Suprapubic skin (tissue), 4 donors: Measurements from ENCODE around the gene PBOV1. TPM values are rescaled to one million over a fixed set of nuclear protein-coding genes. Genes with fewer than 3 reads are reported as not detected.

Experiments
- DNase-seq, 2 donors: peaks; one replicate each; pipeline ENCODE4 v3.0.0-alpha.2; 2019; ENCODE audit warnings: low spot score in 2 of 2
- H3K27ac ChIP-seq: fragments of 200-600 bp; sonication (generic); one replicate; pipeline ENCODE4 v1.5.1; 2019
- H3K27me3 ChIP-seq: fragments of 200-600 bp; sonication (generic); one replicate; pipeline ENCODE4 v1.5.1; 2019
- H3K36me3 ChIP-seq: fragments of 200-600 bp; sonication (generic); one replicate; pipeline ENCODE4 v1.5.1; 2019
- H3K4me1 ChIP-seq: fragments of 200-600 bp; sonication (generic); one replicate; pipeline ENCODE4 v1.5.1; 2019
- H3K4me3 ChIP-seq: fragments of 200-600 bp; sonication (generic); one replicate; pipeline ENCODE4 v1.5.1; 2019; ENCODE audit warnings: mild to moderate bottlenecking
- H3K9me3 ChIP-seq: fragments of 200-600 bp; sonication (generic); one replicate; pipeline ENCODE4 v1.5.1; 2019
- EP300 ChIP-seq: sonication (generic); formaldehyde crosslinking; IDR thresholded peaks from one replicate; pipeline ENCODE4 v1.6.1; 2017; ENCODE audit warnings: antibody characterized with exemption
- POLR2A ChIP-seq, 2 donors: fragments of 450-650 bp; IDR thresholded peaks; one replicate each; pipeline ENCODE4 v1.6.1; 2017; ENCODE audit warnings: antibody characterized with exemption in 2 of 2, mild to moderate bottlenecking in 2 of 2, moderate library complexity in 2 of 2
- POLR2AphosphoS5 ChIP-seq, 3 donors: sonication (generic); formaldehyde crosslinking; IDR thresholded peaks; one replicate each; pipeline ENCODE4 v1.6.1; 2017; ENCODE audit warnings: antibody characterized with exemption in 3 of 3
- WGBS: methylation state at CpG from one replicate; pipeline ENCODE4 v1.1.5; 2018; 5-methylcytosine and 5-hydroxymethylcytosine counted together
- total RNA-seq, 4 donors: library from RNA; depleted of rRNA; stranded (reverse); fragments of >200 nt; gene quantifications; one replicate each; pipeline ENCODE4 v1.1.0, GENCODE V29; 2016
- TF ChIP-seq, protein P1 (sequence below), 2 donors: fragments of 200-600 bp in 1 of 2; fragments of 450-650 bp in 1 of 2; sonication (generic) in 1 of 2; IDR thresholded peaks; one replicate each; pipeline ENCODE4 v1.5.1; 2016 to 2019; ENCODE audit warnings: antibody characterized with exemption in 2 of 2, mild to moderate bottlenecking in 1 of 2, moderate library complexity in 1 of 2

PBOV1 gene
- total RNA-seq = not detected

DNA sequence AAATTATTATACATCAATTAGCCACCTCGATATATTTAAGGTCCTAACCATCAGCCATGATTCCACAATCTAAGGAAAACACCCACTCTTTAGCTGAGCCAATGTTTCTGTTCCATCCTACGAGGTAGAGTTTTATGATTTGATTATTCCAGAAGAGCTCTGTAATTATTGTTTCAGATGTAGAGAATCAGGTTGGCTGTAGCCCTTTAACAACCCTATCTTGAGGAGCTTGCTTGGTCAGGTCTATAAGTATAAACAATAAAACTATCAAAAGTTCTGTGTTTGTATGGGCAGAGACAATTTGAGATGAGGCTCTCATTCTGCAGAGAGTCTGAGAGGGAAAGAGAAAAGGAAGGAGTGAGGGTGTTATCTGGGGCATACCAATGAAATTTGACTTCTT lies at the start of gene PBOV1:
PBOV1 (minus strand) TSS at position 43 of the 400 bp plus-strand sequence. CDS start 96 bp downstream, outside the sequence.
- TF ChIP-seq, protein P1, sequence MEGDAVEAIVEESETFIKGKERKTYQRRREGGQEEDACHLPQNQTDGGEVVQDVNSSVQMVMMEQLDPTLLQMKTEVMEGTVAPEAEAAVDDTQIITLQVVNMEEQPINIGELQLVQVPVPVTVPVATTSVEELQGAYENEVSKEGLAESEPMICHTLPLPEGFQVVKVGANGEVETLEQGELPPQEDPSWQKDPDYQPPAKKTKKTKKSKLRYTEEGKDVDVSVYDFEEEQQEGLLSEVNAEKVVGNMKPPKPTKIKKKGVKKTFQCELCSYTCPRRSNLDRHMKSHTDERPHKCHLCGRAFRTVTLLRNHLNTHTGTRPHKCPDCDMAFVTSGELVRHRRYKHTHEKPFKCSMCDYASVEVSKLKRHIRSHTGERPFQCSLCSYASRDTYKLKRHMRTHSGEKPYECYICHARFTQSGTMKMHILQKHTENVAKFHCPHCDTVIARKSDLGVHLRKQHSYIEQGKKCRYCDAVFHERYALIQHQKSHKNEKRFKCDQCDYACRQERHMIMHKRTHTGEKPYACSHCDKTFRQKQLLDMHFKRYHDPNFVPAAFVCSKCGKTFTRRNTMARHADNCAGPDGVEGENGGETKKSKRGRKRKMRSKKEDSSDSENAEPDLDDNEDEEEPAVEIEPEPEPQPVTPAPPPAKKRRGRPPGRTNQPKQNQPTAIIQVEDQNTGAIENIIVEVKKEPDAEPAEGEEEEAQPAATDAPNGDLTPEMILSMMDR (IDR thresholded peaks at IDR 0.05) = no peak
- TF ChIP-seq POLR2A (IDR thresholded peaks at IDR 0.05) (no peak), EP300 (no peak), POLR2AphosphoS5 (IDR thresholded peaks at IDR 0.05) (no peak)
- no peaks in the 10 kb centered on the region for H3K27me3 ChIP-seq
- no peak within 1 kb of the TSS for H3K27ac ChIP-seq
- H3K36me3 ChIP-seq = no peaks in the 10 kb centered on the region
- no peak for DNase-seq
- H3K4me3 ChIP-seq = no peak within 1 kb of the TSS
- H3K9me3 ChIP-seq = no peaks in the 10 kb centered on the region
- H3K4me1 ChIP-seq = no peaks in the 10 kb centered on the region
- 88% methylated on average over 2 of the region's 2 CpGs for WGBS

DNA sequence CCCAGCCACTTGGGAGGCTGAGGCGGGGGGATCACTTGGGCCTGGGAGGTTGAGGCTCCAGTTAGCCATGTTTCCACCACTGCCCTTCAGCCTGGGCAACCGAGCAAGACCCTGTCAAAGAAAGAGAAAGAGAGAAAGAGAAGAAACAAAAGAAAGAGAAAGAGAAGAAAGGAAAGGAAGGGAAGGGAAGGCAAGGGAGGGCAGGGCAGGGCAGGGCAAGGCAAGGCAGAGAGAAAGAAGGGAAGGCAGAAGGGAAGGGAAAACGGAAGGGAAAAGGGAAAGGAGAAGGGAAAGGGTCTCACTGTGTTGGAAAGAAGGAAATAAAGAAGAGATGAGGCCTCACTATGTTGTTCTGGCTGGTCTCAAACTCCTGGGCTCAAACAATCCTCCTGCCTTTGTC lies 47.8 kb upstream of the PBOV1 start:
- no peak for DNase-seq
- Histone ChIP-seq H3K27ac (no peak overlapping the region), H3K9me3 (no peaks in the 10 kb centered on the region), H3K4me1 (no peaks in the 10 kb centered on the region), H3K27me3 (no peaks in the 10 kb centered on the region), H3K36me3 (no peaks in the 10 kb centered on the region), H3K4me3 (no peak overlapping the region)
- TF ChIP-seq EP300 (no peak), POLR2AphosphoS5 (IDR thresholded peaks at IDR 0.05) (no peak), POLR2A (IDR thresholded peaks at IDR 0.05) (no peak)
- TF ChIP-seq, protein P1 (IDR thresholded peaks at IDR 0.05) = no peak
- 94% methylated on average over 3 of the region's 3 CpGs for whole genome bisulfite sequencing

DNA sequence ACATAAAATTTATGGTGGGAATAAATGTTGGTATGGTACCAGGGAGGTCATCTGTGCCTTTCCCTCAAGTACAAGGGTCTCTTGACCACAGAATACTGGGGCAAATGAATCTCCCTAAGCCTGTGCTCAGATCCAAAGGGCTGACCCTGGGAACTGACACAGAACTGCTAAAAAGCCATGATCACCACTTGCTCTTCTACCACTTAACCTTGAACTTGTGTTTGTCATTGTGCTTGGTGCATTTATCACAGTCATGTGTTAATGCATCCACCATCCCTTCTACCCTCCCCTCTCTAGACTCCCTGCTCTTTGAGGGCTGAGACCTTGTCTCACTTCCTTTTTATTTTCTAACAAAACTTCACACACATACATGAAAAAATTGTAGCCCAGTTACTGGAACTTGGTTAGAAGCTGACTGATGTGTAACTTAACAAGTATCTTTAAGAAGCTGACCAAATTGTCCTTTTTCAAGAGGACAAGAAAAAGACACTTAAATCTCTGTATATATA lies 46.1 kb upstream of the PBOV1 start:
- Histone ChIP-seq H3K27ac (no peak overlapping the region), H3K9me3 (no peaks in the 10 kb centered on the region), H3K27me3 (no peaks in the 10 kb centered on the region), H3K4me3 (no peak overlapping the region), H3K4me1 (no peaks in the 10 kb centered on the region), H3K36me3 (no peaks in the 10 kb centered on the region)
- no peak for DNase-seq
- TF ChIP-seq POLR2A (IDR thresholded peaks at IDR 0.05) (no peak), POLR2AphosphoS5 (IDR thresholded peaks at IDR 0.05) (no peak), EP300 (no peak)
- TF ChIP-seq, protein P1 (IDR thresholded peaks at IDR 0.05) = no peak

DNA sequence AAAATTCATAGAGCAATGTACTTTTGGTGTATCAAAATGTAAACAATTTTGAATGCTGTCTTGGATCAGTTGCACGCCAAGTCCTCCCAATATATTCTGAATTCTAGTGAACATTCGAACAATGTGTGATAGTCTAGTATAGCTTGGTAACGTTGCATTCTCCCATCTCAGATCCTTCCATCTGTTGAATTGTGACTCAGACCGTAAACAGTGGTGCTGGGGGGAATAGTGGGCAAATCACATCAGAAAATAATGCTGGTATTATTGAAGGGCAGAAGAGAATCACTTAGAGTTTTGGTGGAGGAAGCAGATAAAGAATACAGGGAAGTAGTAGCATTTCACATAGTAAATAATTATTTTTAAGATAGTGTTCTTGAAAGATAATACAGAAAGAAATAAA lies 45.7 kb upstream of the PBOV1 start:
- no peak for DNase-seq
- H3K9me3 ChIP-seq = no peaks in the 10 kb centered on the region
- H3K4me3 ChIP-seq = no peak overlapping the region
- TF ChIP-seq POLR2AphosphoS5 (IDR thresholded peaks at IDR 0.05) = no peak
- TF ChIP-seq, protein P1 (IDR thresholded peaks at IDR 0.05) = no peak
- TF ChIP-seq EP300 = no peak
- no peak for TF ChIP-seq POLR2A (IDR thresholded peaks at IDR 0.05)
- no peak overlapping the region for H3K27ac ChIP-seq
- WGBS = 92% methylated on average over 4 of the region's 4 CpGs
- H3K36me3 ChIP-seq = no peaks in the 10 kb centered on the region
- no peaks in the 10 kb centered on the region for H3K27me3 ChIP-seq
- H3K4me1 ChIP-seq = no peaks in the 10 kb centered on the region

DNA sequence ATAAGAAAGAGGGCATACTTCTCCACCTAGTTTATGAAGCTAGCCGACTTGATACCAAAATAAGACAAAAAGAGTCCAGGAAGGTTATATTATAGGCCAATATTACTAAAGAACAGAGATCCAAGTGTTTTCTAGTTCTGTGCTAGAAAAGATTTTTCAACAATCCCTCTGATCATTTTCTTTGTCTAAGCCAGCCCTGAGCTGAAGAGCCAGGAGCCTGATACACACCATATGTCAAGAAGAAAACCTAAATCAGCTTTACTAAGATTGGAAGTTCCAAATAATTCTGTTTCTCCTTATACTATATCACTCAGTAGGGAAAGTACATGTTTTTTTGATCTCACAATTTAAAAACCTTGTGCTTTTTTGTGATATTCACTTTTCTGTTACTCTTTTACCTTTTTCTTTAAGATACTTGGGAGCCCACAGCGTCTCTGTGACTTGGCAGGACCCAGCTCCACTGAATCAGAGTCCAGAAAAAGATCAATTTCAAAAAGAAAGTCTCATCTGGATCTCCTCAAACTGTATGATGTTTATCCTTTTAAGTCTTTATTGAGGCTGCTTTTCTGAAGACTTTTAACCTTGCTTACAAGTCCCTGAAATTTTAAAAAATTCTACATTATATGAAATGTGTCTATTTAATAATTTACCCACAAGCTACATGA lies 43.0 kb upstream of the PBOV1 start:
- 54% methylated on average over 2 of the region's 2 CpGs for WGBS
- Histone ChIP-seq H3K36me3 (no peaks in the 10 kb centered on the region), H3K27ac (no peak overlapping the region), H3K4me1 (no peaks in the 10 kb centered on the region), H3K27me3 (no peaks in the 10 kb centered on the region), H3K9me3 (no peaks in the 10 kb centered on the region), H3K4me3 (no peak overlapping the region)
- TF ChIP-seq POLR2AphosphoS5 (IDR thresholded peaks at IDR 0.05) = no peak
- no peak for TF ChIP-seq POLR2A (IDR thresholded peaks at IDR 0.05)
- no peak for TF ChIP-seq EP300
- TF ChIP-seq, protein P1 (IDR thresholded peaks at IDR 0.05) = no peak
- DNase-seq = no peak
